T-helper 17 cell (primary cell): ENCODE data around the gene ATAT1. TPM values are rescaled to one million over a fixed set of nuclear protein-coding genes. Genes with fewer than 3 reads are reported as not detected.
"Not testable (repeated sequence)": the region's sequence is repeated elsewhere in the genome, so short reads cannot be mapped to it uniquely, and the experiment has no call there.

ENCODE experiments used
- ATAC-seq: fragments of 150-1000 bp; cut with Tn5 transposase; 2 replicates; pipeline ENCODE4 v1.10.0; 2021; ENCODE audit warnings: mild to moderate bottlenecking, moderate library complexity
- DNase-seq, 3 donors: peaks; one replicate each; pipeline versions ENCODE4 v3.0.0 to v3.0.0-alpha.2; 2020 to 2021
- H3K9me3 ChIP-seq: one replicate; pipeline ENCODE4 v1.7.0; 2013; ENCODE audit warnings: low read length, mild to moderate bottlenecking; ENCODE audit not compliant: control insufficient read depth, poor library complexity, severe bottlenecking
- H3K27ac Mint-ChIP-seq: one replicate; pipeline ENCODE4 v1.8.0; 2022; ENCODE audit warnings: mild to moderate bottlenecking, moderate library complexity, mixed read lengths
- H3K27me3 Mint-ChIP-seq: one replicate; pipeline ENCODE4 v1.8.0; 2022; ENCODE audit warnings: mixed read lengths
- H3K36me3 Mint-ChIP-seq: one replicate; pipeline ENCODE4 v1.8.0; 2022; ENCODE audit warnings: low read depth, mixed read lengths
- H3K4me1 Mint-ChIP-seq: one replicate; pipeline ENCODE4 v1.8.0; 2022; ENCODE audit warnings: mild to moderate bottlenecking, mixed read lengths
- H3K4me3 Mint-ChIP-seq: one replicate; pipeline ENCODE4 v1.8.0; 2022; ENCODE audit warnings: mild to moderate bottlenecking, moderate library complexity, mixed read lengths
- total RNA-seq, 4 donors: library from RNA in 2 of 4; stranded (reverse) in 2 of 4; gene quantifications; one replicate each; pipeline ENCODE4 v1.2.3 and lab custom pipeline; 2022 to 2026

Gene ATAT1
- total RNA-seq (1 to 10 TPM; 5.6 to 6.6 TPM), total RNA-seq (lab: John Stamatoyannopoulos, UW) (3.5 to 3.6 reads per million in 2 donors)

DNA sequence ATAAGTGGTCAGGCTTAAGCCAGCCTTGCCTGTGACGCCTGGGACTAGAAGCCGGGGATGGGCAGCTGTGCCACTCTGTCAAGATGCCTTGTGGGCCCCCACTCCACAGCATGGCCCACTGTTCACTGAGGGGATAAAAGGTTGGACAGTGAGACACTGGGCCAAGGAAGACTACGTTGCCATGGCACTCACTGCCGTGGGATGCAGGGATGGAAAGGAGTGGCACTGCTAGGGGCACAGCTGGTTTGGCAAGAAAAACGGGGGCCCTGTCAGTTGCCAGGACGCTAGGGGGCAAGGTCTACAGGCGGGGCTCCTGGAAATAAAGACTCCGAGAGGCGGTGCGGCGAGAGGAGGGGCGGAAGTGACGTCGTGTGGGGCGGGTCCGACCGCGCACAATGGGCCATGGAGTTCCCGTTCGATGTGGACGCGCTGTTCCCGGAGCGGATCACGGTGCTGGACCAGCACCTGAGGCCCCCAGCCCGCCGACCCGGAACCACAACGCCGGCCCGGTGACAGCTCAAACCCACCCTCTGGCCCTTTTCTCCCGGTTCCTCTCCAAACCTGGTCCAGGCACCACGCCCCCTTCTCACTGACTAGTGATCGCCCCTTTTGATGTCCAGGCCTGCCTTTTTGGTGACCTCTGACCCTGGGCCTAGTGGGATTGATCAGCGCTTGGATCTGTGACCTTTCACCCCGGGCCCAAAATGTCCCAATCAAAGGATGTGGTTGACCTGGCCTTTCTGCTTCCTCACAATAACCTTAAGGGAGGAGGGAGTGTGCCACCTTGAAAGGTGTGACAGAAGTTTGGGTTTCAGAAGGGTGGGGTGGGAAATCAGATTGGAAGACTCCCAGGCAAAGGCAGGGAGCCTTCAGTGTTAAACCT, at the start of gene ATAT1:
ATAT1 (plus strand) TSS at position 391 of the 883 bp plus-strand sequence.
- Mint-ChIP-seq H3K4me3 (peak within 1 kb of the TSS; percentile 92), H3K27ac (peak within 1 kb of the TSS; percentile 94), H3K36me3 (peaks cover 6% of the 10 kb centered on the region), H3K4me1 (peaks cover 17% of the 10 kb centered on the region), H3K27me3 (no peaks in the 10 kb centered on the region)
- DNase-seq = peak; percentile 81 to 85 (median 83)
- peak; percentile 100 for ATAC-seq
- H3K9me3 ChIP-seq = no peaks in the 10 kb centered on the region

GRCh38 chr6:30578051-30578450, 48.6 kb upstream of the ATAT1 start:
- ATAC-seq (no peak), DNase-seq (no peak)
- H3K9me3 ChIP-seq = no peaks in the 10 kb centered on the region
- Mint-ChIP-seq H3K27ac (peak overlapping the region; percentile 24), H3K4me1 (peaks cover 41% of the 10 kb centered on the region), H3K4me3 (no peak overlapping the region), H3K36me3 (peaks cover 26% of the 10 kb centered on the region), H3K27me3 (no peaks in the 10 kb centered on the region)

DNA sequence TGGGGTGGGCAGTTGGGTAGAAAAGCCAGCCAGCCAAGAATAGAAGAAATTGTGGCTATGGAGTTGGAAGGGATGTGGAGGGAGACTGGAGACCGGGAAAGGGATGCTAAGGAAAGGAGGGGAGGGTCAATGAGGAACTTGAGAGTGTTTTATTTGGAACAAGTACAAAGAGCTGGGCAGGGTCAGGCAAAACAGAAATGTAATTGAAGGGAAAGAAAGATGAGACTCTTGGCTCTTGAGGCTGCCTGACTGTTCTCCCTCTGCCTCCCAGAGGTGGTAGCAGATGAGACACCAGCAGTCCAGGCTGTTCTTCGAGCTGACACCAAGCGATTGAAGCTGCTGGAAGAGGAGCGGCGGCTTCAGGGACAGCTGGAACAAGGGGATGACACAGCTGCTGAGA, 42.8 kb upstream of the ATAT1 start:
- ATAC-seq = no peak
- H3K27me3 Mint-ChIP-seq = no peaks in the 10 kb centered on the region
- no peak overlapping the region for H3K4me3 Mint-ChIP-seq
- peaks cover 9% of the 10 kb centered on the region for H3K4me1 Mint-ChIP-seq
- H3K36me3 Mint-ChIP-seq = peaks cover 17% of the 10 kb centered on the region
- peak overlapping the region; percentile 27 for H3K27ac Mint-ChIP-seq
- no peaks in the 10 kb centered on the region for H3K9me3 ChIP-seq
- no peak for DNase-seq

GRCh38 chr6:30589754-30590358, 36.8 kb upstream of the ATAT1 start:
- no peak overlapping the region for H3K4me3 Mint-ChIP-seq
- DNase-seq = no peak
- peaks cover 11% of the 10 kb centered on the region for H3K4me1 Mint-ChIP-seq
- no peak for ATAC-seq
- no peaks in the 10 kb centered on the region for H3K9me3 ChIP-seq
- no peak overlapping the region for H3K27ac Mint-ChIP-seq
- no peaks in the 10 kb centered on the region for H3K27me3 Mint-ChIP-seq
- peaks cover 14% of the 10 kb centered on the region for H3K36me3 Mint-ChIP-seq

- ATAC-seq = no peak
- H3K36me3 Mint-ChIP-seq = peaks cover 14% of the 10 kb centered on the region
- no peak overlapping the region for H3K4me3 Mint-ChIP-seq
- no peak overlapping the region for H3K27ac Mint-ChIP-seq
- H3K27me3 Mint-ChIP-seq = no peaks in the 10 kb centered on the region
- no peaks in the 10 kb centered on the region for H3K9me3 ChIP-seq
- DNase-seq = no peak
- H3K4me1 Mint-ChIP-seq = peaks cover 13% of the 10 kb centered on the region
These were observed 36.2 kb upstream of the ATAT1 start for GRCh38 chr6:30590509-30590908.

GRCh38 chr6:30591008-30591407, 35.7 kb upstream of the ATAT1 start:
- no peak for ATAC-seq
- no peaks in the 10 kb centered on the region for H3K27me3 Mint-ChIP-seq
- H3K27ac Mint-ChIP-seq = no peak overlapping the region
- H3K4me1 Mint-ChIP-seq = peaks cover 14% of the 10 kb centered on the region
- H3K36me3 Mint-ChIP-seq = peaks cover 14% of the 10 kb centered on the region
- H3K4me3 Mint-ChIP-seq = no peak overlapping the region
- no peak for DNase-seq
- H3K9me3 ChIP-seq = no peaks in the 10 kb centered on the region

DNA sequence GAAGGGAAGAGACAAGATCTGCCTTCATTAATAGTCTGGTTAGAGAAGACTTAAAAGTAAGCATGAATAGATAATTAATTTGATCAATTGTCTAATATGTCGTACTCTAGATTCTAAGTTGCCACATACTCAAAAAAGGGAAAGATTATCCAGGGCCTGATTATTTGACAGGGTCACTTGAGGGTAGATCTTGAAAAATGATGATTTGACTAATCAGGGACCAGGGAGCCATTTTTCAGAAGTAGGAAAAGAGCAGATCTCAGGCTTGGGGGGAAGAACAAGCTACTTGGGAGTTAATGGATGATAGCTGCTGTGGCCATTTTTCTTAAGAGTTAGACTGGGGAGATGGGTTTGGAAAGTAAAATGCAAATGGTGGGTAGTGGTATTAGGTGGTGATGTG, 34.4 kb upstream of the ATAT1 start:
- peaks cover 10% of the 10 kb centered on the region for H3K36me3 Mint-ChIP-seq
- H3K4me3 Mint-ChIP-seq = peak overlapping the region; percentile 68
- peaks cover 18% of the 10 kb centered on the region for H3K4me1 Mint-ChIP-seq
- DNase-seq = no peak
- no peak for ATAC-seq
- no peaks in the 10 kb centered on the region for H3K27me3 Mint-ChIP-seq
- peak overlapping the region; percentile 64 for H3K27ac Mint-ChIP-seq
- H3K9me3 ChIP-seq = no peaks in the 10 kb centered on the region

GRCh38 chr6:30597315-30598144, 29.1 kb upstream of the ATAT1 start:
- H3K27ac Mint-ChIP-seq = peak overlapping the region; percentile 57

DNA sequence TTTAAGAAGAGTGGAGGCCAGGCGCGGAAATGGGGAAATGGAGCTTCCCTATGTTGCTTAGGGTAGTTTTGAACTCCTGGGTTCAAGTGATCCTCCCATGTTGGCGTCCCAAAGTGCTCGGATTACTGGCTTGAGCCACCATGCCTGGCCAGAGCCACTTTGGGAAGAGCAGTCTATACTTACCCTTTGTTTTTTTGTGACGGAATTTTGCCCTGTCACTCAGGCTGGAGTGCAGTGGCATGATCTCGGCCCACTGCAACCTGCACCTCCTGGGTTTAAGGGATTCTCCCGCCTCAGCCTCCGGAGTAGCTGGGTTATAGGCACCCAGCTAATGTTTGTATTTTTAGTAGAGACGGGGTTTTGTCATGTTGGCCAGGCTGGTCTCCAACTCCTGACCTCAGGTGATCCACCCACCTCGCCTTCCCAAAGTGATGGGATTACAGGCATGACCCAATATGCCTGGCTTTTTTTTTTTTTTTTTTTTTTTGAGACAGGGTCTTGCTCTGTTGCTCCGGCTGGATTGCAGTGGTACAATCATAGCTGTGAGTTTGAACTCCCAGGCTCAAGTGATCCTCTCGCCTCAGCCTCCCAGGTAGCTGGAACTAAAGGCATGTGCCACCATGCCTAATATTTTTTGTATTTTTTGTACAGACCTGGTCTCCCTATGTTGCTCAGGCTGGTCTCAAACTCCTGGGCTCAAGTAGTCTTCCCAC, 27.6 kb upstream of the ATAT1 start:
- Mint-ChIP-seq H3K27ac (no peak overlapping the region), H3K27me3 (no peaks in the 10 kb centered on the region), H3K36me3 (peaks cover 8% of the 10 kb centered on the region), H3K4me1 (peaks cover 21% of the 10 kb centered on the region), H3K4me3 (no peak overlapping the region)
- no peaks in the 10 kb centered on the region for H3K9me3 ChIP-seq
- no peak for DNase-seq
- ATAC-seq = no peak

More at GRCh38 chr6:30597315-30598144, 29.1 kb upstream of the ATAT1 start:
- H3K9me3 ChIP-seq, H3K27me3 Mint-ChIP-seq, H3K36me3 Mint-ChIP-seq: not testable (repeated sequence)
- ATAC-seq = peak; percentile 86
- peak overlapping the region; percentile 36 for H3K4me3 Mint-ChIP-seq
- H3K4me1 Mint-ChIP-seq = peaks cover 14% of the 10 kb centered on the region
- peak; percentile 54 to 80 (median 57) for DNase-seq

DNA sequence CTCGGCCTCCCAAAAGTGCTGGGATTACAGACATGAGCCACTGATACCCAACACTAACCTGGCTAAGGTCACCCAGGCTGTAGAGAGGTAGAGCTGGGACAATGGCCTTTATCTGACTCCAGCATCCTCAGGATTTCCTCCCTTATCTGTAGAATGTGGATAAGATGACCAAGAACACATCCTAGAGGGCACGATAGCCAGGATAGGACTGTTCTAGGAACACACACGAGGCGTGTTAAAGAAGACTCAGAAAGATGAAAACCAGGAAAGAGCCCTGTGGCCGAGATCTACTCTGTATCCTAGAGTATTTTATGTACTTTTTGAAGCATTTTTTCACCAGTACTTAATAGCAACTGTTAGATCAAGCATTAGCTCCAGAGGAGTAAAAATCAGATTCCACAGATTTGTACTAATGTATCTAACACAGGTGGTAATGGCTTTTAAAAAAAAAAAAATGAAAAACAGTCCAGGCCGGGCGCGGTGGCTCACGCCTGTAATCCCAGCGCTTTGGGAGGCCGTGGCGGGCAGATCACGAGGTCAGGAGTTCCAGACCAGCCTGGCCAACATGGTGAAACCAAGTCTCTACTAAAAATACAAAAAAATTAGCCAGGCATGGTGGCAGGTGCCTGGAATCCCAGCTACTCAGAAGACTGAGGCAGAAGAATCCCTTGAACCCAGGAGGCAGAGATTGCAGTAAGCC, 26.9 kb upstream of the ATAT1 start:
- H3K27me3 Mint-ChIP-seq = no peaks in the 10 kb centered on the region
- no peak for ATAC-seq
- DNase-seq = no peak
- H3K36me3 Mint-ChIP-seq = peaks cover 8% of the 10 kb centered on the region
- H3K9me3 ChIP-seq = no peaks in the 10 kb centered on the region
- peaks cover 19% of the 10 kb centered on the region for H3K4me1 Mint-ChIP-seq
- no peak overlapping the region for H3K4me3 Mint-ChIP-seq
- H3K27ac Mint-ChIP-seq = peak overlapping the region; percentile 24

- no peaks in the 10 kb centered on the region for H3K27me3 Mint-ChIP-seq
- no peak overlapping the region for H3K4me3 Mint-ChIP-seq
- H3K9me3 ChIP-seq = no peaks in the 10 kb centered on the region
- DNase-seq (no peak), ATAC-seq (no peak)
- H3K4me1 Mint-ChIP-seq = peaks cover 18% of the 10 kb centered on the region
- H3K27ac Mint-ChIP-seq = peak overlapping the region; percentile 24
- peaks cover 8% of the 10 kb centered on the region for H3K36me3 Mint-ChIP-seq
These were observed 26.2 kb upstream of the ATAT1 start for GRCh38 chr6:30600451-30600961.

DNA sequence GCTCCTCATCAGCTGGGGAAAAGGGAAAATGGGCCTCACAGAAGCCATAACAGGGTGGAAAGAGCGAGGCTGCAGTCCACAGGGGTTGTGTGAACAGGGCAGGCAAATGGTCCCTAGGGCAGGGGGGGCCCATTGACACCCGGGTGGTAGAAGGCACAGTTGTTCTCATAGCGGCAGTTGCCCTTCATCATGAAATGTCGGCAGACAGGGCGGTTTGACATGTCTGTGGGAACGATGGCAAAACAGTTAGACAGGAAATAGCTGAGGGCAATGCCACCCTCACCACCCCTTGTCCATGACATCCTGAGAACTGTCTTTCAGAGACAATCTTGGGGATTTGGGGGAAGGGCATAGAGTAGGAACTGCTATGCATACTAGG, 25.2 kb upstream of the ATAT1 start:
- Mint-ChIP-seq H3K27me3 (no peaks in the 10 kb centered on the region), H3K27ac (peak overlapping the region; percentile 78), H3K4me1 (peaks cover 20% of the 10 kb centered on the region), H3K4me3 (no peak overlapping the region), H3K36me3 (peaks cover 11% of the 10 kb centered on the region)
- no peak for ATAC-seq
- H3K9me3 ChIP-seq = no peaks in the 10 kb centered on the region
- DNase-seq = no peak
